ENCODE measurements around the gene NXPH1.

NXPH1 gene

GRCh38 chr7:8531991-8532515 is 98.6 kb downstream of the NXPH1 start:
- no peak overlapping the region for H2AFZ ChIP-seq
- H3K9ac ChIP-seq: no peak overlapping the region
- H3K27me3 ChIP-seq (ENCODE audit: control insufficient read depth, insufficient read depth, low read length): no peaks in the 10 kb centered on the region
- no peaks in the 10 kb centered on the region for H3K79me2 ChIP-seq
- H3K4me3 ChIP-seq (ENCODE audit: low read depth, low read length): no peak overlapping the region
- no peak overlapping the region for H3K27ac ChIP-seq
- no peaks in the 10 kb centered on the region for H3K36me3 ChIP-seq (ENCODE audit: control insufficient read depth, insufficient read depth, low read length)
- no peak overlapping the region for H3K4me2 ChIP-seq (ENCODE audit: low read length)
- no peak for TF ChIP-seq CTCF (IDR thresholded peaks at IDR 0.05)
- H3K4me1 ChIP-seq: no peaks in the 10 kb centered on the region
- H3K9me3 ChIP-seq (ENCODE audit: control insufficient read depth, low read length): no peaks in the 10 kb centered on the region

- TF ChIP-seq CTCF (IDR thresholded peaks at IDR 0.05): no peak
- no peak overlapping the region for H3K4me3 ChIP-seq (ENCODE audit: low read depth, low read length)
- no peak overlapping the region for H2AFZ ChIP-seq
- no peaks in the 10 kb centered on the region for H3K79me2 ChIP-seq
- no peak overlapping the region for H3K27ac ChIP-seq
- H3K9me3 ChIP-seq (ENCODE audit: control insufficient read depth, low read length): no peaks in the 10 kb centered on the region
- no peak overlapping the region for H3K9ac ChIP-seq
- H3K4me1 ChIP-seq: no peaks in the 10 kb centered on the region
- no peaks in the 10 kb centered on the region for H3K27me3 ChIP-seq (ENCODE audit: control insufficient read depth, insufficient read depth, low read length)
- no peaks in the 10 kb centered on the region for H3K36me3 ChIP-seq (ENCODE audit: control insufficient read depth, insufficient read depth, low read length)
- no peak overlapping the region for H3K4me2 ChIP-seq (ENCODE audit: low read length)
These were observed 103.0 kb downstream of the NXPH1 start for GRCh38 chr7:8536431-8536830.

- no peaks in the 10 kb centered on the region for H3K9me3 ChIP-seq (ENCODE audit: control insufficient read depth, low read length)
- H3K9ac ChIP-seq: no peak overlapping the region
- no peak overlapping the region for H2AFZ ChIP-seq
- no peak overlapping the region for H3K27ac ChIP-seq
- H3K4me2 ChIP-seq (ENCODE audit: low read length): no peak overlapping the region
- no peaks in the 10 kb centered on the region for H3K79me2 ChIP-seq
- TF ChIP-seq CTCF (IDR thresholded peaks at IDR 0.05): no peak
- no peaks in the 10 kb centered on the region for H3K4me1 ChIP-seq
- H3K4me3 ChIP-seq (ENCODE audit: low read depth, low read length): no peak overlapping the region
- no peaks in the 10 kb centered on the region for H3K27me3 ChIP-seq (ENCODE audit: control insufficient read depth, insufficient read depth, low read length)
- no peaks in the 10 kb centered on the region for H3K36me3 ChIP-seq (ENCODE audit: control insufficient read depth, insufficient read depth, low read length)
These were observed 115.6 kb downstream of the NXPH1 start for GRCh38 chr7:8549046-8549445.

GRCh38 chr7:8560501-8560900 is 127.1 kb downstream of the NXPH1 start:
- Histone ChIP-seq H3K27ac (no peak overlapping the region), H3K36me3 (ENCODE audit: control insufficient read depth, insufficient read depth, low read length) (no peaks in the 10 kb centered on the region), H3K9me3 (ENCODE audit: control insufficient read depth, low read length) (no peaks in the 10 kb centered on the region), H2AFZ (no peak overlapping the region), H3K4me1 (no peaks in the 10 kb centered on the region), H3K79me2 (no peaks in the 10 kb centered on the region), H3K27me3 (ENCODE audit: control insufficient read depth, insufficient read depth, low read length) (no peaks in the 10 kb centered on the region), H3K4me3 (ENCODE audit: low read depth, low read length) (no peak overlapping the region), H3K4me2 (ENCODE audit: low read length) (no peak overlapping the region), H3K9ac (no peak overlapping the region)
- TF ChIP-seq CTCF (IDR thresholded peaks at IDR 0.05): no peak

GRCh38 chr7:8561449-8561848 is 128.0 kb downstream of the NXPH1 start:
- H3K4me1 ChIP-seq: no peaks in the 10 kb centered on the region
- H3K4me2 ChIP-seq (ENCODE audit: low read length): no peak overlapping the region
- no peak overlapping the region for H3K9ac ChIP-seq
- no peaks in the 10 kb centered on the region for H3K9me3 ChIP-seq (ENCODE audit: control insufficient read depth, low read length)
- no peak overlapping the region for H3K4me3 ChIP-seq (ENCODE audit: low read depth, low read length)
- H3K79me2 ChIP-seq: no peaks in the 10 kb centered on the region
- H3K36me3 ChIP-seq (ENCODE audit: control insufficient read depth, insufficient read depth, low read length): no peaks in the 10 kb centered on the region
- no peak overlapping the region for H2AFZ ChIP-seq
- H3K27me3 ChIP-seq (ENCODE audit: control insufficient read depth, insufficient read depth, low read length): no peaks in the 10 kb centered on the region
- H3K27ac ChIP-seq: no peak overlapping the region
- TF ChIP-seq CTCF (IDR thresholded peaks at IDR 0.05): no peak

Data from parathyroid adenoma (tissue), 2 donors.